Activated CD4-positive, alpha-beta T cell treated with anti-CD3 and anti-CD28 coated beads for 1 hour (primary cell): Measurements from ENCODE around the gene KRTAP10-2.

ENCODE experiments used
- DNase-seq: peaks from one replicate; pipeline ENCODE4 v3.0.0-alpha.2; 2020

KRTAP10-2 gene

DNA sequence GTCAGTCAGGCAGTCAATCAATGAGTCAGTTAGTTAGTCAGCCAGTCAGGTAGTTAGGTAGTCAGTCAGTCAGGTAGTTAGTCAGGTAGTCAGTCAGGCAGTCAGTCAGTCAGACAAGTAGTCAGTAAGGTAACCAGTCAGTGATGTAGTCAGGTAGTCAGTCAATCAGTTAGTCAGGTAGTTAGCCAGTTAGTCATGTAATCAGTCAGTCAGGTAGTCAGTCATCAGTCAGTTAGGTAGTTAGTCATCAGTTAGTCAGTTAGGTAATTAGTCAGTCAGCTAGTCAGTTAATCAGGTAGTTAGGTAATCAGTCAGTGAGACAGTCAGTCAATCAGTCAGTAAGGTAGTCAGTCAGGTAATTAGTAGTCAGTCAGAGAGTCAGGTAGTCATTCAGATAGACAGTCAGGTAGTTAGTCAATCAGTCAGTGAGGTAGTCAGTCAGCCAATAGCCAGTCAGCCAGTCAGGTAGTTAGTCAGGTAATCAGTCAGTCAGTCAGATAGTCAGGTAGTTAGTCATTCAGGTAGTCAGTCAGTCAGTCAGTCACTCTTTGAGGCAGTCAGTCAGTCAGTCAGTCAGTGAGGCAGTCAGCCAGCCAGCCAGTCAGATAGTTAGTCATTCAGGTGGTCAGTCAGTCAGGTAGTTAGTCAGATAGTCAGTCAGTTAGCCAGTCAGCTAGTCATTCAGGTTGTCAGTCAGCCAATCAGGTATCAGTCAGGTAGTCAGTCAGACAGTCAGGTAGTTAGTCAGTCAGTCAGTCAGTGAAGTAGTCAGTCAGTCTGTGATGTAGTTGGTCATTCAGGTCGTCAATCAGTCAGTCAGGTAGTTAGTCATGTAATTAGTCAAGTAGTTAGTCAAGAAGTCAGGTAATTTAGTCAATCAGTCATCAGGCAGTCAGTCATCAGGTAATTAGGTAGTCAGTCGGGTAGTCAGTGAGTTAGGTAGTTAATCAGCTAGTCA, 26.6 kb downstream of the KRTAP10-2 start:
- no peak for DNase-seq

DNA sequence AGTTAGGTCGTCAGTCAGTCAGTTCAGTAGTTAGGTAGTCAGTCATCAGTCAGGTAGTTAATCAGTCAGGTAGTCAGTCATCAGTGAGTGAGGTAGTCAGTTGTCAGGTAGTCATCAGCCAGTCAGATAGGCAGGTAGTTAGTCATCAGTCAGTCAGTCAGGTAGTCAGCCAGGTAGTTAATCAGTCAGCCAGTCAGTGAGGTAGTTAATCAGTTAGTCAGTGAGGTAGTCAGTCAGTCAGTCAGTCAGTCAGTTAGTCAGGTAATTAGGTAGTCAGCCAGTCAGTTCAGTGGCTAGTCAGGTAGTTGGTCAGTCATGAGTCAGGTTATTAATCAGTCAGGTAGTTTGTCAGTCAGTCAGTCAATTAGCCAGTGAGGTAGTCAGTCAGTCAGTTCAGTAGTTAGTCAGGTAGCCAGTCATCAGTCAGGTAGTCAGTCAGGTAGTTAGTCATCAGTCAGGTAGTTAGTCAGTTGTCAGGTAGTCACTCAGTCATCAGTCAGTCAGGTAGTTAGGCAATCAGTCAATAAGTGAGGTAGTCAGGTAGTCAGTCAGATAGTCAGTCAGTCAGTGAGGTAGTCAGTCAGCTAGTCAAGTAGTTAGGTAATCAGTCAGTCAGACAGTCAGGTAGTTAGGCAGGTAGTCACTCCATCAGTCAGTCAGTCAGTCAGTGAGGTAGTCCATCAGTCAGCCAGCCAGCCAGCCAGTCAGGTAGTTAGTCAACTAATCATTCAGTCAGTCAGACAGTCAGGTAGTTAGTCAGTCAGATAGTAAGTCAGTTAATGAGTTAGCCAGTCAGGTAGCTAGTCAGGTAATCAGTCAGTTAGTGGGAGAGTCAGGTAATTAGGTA, 27.5 kb downstream of the KRTAP10-2 start:
- DNase-seq, result no peak

DNA sequence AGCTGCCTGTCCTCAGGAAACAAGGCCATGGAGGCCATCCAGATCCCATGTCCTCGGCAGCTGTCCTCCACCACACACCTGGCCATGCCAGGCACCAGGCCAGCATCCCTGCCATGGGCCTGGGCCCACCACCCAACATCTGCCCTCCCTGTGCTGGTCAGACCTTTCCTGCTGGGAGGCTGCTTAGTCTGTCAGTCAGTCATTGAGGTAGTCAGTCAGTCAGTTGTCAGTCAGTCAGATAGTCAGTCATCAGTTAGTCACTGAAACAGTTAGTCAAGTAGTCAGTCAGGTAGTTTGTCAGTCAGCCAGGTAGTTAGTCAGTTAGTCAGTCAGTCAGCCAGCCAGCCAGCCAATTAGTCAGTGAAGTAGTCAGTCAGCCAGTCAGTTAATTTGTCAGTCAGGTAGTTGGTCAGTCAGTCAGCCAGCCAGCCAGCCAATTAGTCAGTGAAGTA, 28.5 kb downstream of the KRTAP10-2 start:
- DNase-seq, result no peak

DNA sequence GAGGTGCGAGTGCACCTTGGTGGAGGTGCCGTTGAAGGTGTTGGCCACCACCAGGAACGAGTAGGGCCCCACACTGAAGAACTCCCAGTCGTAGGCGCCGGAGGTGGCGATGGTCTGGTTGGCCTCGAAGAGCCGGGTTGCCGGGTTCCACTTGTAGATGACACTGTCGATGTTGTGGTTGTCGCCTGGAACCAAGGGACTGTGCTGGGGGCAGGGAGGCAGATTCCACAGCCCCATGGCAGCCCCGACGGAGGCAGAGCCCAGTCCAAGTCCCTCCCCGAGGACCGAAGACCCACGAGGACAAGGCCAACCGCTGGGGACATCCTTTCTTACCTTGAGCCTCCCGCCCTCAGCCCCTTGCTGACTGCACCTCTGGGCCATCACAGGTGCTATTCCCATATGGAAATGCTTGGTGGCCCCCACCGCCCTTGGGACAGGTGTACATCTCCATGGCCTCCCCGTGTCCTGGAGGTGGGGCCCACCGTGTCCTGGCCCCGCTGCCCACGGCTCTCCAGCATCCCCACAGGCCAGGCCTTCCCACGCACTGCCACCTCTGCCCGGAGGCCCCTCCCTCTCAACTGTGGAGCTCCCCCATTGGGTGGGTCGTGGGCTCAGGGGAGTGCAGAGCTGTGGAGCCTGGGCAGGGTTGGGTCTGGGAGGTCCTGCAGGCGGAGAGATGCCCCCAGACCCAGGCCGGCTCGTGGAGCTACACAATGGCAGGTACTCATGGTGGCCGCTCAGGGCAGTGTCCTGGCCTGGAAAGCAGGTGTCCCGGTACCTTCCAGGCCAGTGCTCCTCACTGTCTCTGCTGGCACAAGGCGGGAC, 29.2 kb downstream of the KRTAP10-2 start:
- DNase-seq, result no peak

DNA sequence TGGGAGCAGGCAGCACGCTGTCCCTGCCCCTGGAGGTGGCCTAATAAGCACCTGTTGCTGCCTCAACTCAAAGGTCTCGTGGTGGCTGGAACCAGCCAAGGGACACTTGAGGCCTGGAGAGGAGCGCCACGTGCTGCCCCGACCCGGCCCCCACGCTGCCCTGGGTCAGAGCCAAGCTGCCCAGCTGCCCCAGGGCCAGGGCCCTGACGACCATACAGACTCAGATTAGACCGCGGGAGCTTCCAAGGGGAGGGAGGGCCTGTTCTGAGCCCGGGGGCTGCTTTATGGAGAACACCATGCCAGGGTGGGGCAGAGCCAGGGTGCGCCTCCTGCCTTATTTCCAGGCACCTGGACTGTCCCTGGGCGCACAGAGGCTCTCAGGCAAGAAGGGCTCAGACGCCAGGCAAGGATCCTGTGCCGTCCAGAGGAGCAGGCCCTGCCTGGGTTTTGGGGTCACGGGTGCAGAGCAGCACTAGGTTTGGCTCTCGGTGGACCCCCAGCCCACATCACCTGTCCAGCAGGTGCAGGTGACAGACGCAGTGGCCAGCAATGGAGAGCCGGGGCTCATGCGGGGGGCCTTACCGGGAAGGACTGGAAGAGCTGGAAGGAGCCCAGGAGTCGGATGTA, 29.9 kb downstream of the KRTAP10-2 start:
- no peak for DNase-seq

DNA sequence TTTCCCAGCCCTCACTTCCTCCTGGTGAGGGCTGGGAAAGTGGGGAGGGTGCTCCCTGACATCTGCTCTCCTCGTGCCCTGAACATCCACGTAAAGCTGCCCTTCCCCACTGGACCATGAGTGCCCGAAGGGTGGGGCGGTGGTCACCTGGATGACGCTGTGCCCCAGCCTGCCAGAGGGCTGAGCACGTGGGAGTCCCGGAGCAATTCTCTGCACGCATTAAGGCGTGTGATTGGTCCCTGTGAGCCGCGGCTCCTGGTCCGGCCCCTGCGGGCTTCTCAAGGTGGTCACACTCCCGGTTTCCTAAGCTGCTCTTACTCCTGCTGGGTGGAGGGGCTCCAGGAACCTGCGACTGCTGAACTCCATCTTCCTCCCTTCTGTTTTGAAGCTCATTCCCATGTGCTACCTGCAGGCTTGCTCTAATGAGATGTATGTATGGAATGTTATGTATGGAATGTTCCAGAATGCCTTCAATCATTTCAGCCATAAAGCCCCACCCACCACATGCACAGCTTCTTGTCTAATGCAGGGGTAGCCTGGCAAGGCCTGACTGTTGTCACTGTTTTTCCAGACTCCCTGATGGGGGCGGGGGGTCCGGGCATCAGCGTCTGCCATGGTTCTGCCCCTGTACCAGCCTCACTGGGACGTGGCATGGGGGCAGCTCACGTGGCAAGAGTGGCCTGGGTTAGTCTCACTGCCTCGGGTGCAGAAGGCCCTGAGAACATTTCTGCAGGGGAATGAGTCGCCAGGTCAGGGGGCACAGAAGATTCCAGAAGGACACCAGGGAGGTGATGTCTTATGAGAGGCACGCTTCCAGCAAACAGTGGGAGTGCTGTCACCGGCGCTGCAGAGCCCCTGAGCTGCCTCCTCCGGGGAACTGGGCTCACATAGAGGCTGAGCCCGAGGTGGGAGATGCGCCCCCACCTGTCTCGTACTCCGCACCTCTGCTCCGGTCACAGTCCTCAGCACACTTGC, 30.7 kb downstream of the KRTAP10-2 start:
- no peak for DNase-seq

DNA sequence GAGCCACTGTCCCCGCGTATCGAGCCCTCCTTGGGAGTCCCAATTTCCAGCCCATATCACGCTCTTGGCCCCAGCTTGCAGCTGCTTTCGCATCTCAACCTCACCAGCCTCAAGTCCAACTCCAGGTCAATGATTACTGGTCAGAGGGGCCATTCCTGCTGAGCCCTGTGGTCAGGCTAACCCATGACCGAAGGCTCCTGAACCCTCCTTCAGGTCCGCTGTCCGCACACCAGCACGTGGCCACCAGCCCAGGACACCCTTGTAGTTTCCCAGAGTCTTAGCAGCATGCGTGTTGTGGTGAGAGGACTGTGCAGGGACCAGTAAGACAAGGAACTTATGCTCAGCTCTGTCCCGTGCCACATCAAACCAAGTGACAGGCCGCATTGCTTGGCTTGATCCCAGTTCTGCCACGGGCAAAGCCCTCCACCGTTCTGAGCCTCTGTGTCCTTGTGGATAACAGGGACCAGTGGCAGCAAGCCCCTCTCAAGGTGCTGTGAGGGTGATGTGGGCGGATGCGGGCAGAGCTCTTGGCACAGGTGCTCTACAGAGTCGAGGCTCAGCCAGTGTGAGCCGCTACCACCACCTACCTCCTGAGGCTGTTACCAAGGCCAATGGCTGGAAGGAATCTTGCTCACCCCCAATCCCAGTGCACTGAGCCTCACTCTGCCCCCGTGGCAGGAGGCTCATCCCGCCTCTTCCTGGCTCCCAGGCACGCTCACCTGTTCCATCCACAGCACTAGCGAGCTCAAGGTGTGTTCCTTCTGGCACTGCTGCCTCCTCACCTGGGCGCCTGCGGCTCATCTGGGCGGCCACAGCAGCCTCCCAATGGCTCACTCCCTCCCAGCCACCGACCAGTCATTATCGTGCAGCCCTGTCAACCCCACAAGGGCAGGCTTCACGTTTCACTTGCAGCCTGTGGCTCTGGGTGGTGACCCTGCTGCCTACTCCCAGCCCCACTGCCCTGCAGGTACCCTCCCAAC, 31.7 kb downstream of the KRTAP10-2 start:
- no peak for DNase-seq

DNA sequence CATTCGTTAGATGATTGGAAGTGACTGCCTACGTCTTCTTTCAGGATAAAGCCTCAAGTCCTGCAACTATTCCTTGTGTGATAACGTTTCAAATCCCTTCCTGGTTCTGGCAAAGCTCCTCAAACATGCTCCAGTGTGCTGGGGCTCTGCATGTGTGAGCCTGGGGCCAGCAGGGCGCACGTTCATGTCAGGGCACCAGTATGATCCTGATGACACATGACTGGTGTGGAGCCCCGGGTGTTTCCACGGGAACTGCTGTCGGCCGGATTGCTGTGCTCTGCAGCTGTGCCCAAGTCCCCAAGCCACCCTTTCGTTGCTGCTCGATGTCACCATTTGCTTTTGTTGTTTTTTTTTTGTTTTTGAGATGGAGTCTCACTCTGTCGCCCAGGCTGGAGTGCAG, 32.6 kb downstream of the KRTAP10-2 start:
- DNase-seq, result no peak

DNA sequence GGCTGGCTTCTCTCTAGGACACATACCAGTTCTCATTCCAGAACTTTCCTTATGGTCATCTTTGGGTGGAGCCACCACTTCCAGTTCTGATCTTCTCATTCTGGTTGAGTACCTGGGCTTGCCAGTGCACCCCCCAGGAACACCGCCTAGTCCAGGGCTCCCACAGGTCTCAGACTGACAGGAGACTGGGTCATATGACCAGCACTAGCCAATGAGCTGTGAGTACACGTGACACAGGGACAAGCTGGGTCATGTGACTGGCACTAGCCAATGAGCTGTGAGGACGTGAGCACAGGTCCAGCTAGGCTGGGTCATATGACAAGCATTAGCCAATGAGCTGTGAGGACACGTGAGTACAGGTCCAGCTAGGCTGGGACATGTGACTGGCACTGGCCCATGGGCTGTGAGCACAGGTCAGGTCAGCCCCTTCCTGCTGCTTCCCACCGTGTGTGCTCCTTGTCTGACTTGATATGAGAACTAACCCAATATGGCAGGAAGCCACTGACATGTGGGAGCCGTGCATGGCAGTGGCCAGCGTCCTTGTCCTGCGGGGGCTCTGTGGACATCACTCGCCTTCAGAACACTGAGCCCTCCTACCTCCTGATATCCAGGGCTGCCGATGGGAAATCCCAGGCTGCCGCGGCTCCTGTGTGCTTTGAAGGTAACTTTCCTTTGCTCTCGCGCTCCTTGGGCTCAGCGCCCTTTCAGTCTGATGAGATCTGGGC, 34.0 kb downstream of the KRTAP10-2 start:
- no peak for DNase-seq

DNA sequence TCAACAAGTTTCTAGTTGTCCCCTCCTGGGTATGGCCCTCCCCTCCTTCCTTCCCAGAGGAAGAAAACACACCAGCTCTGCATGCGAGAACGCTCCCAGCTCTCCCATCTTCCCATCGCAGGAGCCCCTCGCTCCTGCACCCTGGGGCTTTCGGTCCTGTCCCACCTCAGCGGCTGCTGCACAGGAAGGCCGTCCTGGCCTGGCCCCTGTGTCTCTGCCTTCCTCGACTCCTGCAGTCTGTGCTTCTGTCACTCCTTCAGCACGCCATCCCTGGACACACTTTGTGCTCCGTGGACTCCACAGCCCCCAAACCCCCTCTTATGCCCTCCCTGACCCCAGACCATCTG, 34.5 kb downstream of the KRTAP10-2 start:
- DNase-seq, result no peak

DNA sequence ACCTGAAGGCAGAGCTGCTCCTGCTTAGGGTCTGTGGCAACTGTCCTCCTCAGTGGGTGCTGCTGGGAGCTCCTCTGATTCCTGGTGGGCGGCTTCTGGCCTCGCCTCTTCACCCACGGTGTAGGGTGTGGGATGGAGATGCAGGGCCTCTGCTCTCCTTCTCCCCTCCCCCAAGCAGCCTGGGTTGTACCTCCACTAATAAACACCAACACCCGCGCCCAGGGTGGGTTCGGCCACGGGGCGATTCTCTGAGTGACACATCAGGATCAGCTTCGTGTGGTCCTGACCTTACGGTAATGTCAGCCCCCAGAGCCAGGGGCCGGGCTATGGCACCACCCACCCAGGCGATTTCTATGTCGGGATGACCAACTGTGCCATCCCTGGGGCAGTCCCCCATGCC, 35.0 kb downstream of the KRTAP10-2 start:
- DNase-seq, result no peak

DNA sequence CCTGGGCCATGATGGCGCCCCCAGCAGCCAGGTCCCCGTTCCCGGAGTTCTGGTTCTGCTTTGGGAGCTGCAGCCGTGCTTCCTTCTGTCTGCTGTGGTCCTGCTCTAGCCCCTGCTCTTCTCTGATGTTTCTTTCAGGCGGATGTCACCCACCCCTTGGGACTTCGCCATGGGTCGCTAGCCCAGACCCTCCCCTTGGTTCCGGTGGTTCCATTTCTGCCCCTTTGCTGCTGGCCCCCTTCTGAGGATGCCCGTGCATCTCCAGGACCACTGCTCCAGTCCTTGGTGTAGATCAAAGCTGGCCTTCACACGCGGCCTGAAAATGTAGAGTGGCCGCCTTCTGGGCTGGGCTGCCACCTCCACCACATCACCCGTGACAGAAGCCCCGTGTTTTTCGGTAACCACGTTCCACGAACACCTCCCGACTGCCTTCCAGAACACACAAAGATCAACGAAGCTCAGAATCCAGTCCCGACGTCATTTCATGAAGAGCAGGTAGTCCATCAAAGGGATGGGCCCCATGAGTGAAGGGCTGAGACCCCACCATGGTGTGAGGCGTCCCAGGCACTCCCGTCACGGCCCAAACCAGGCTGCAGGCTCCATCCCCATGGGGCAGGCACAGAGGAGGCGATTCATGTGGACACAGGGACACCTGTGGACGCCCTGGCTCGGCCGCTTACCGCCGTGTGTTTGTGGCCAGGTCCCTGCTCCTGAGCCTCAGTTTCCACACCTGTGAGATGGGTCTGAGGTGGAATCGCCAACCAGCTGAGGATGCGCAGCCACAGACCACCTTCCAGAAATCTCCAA, 35.7 kb downstream of the KRTAP10-2 start:
- DNase-seq, result no peak

DNA sequence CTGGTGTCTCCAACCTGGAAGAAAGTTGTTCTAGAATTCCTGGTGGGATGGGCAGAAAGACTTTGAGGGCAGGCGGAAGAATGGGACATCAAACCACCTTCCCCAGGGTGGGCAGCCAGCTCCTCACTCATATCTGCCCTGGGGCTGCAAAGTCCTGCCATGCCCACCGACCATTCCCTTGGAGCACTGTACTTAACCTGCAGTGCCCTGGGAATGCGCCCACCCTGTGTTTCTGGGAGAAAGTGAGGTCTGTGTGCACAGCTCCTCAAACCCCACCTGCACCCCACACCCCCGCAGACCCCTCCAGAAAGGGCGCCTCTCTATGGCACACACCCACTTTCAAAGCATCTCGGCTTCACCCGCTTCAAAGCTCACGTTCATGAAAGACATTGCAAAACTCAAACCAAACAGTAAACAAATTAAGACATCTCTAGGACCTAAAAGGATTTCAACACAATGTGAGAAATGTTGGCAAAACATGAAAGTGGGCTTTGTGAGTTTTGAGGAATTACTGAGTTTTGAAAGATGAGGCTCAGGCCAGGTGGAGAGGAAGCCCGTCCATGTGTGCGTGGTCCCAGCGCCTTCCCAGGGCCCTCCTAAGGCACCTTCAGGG, 36.5 kb downstream of the KRTAP10-2 start:
- no peak for DNase-seq

DNA sequence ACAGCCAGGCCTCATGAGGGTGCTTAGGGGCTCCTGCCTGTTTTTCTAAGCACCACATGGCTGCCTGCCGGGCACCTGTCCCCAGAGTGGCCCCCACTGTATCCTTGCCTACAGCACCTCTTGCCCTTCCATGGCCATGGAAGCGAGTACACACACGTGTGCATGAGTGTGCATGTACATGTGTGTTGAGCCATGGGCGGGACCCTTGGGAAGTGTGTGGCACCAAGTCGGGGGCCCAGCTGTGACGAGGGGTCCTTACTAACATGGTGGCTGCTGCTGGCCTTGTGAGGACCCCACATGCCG, 37.1 kb downstream of the KRTAP10-2 start:
- DNase-seq, result no peak

DNA sequence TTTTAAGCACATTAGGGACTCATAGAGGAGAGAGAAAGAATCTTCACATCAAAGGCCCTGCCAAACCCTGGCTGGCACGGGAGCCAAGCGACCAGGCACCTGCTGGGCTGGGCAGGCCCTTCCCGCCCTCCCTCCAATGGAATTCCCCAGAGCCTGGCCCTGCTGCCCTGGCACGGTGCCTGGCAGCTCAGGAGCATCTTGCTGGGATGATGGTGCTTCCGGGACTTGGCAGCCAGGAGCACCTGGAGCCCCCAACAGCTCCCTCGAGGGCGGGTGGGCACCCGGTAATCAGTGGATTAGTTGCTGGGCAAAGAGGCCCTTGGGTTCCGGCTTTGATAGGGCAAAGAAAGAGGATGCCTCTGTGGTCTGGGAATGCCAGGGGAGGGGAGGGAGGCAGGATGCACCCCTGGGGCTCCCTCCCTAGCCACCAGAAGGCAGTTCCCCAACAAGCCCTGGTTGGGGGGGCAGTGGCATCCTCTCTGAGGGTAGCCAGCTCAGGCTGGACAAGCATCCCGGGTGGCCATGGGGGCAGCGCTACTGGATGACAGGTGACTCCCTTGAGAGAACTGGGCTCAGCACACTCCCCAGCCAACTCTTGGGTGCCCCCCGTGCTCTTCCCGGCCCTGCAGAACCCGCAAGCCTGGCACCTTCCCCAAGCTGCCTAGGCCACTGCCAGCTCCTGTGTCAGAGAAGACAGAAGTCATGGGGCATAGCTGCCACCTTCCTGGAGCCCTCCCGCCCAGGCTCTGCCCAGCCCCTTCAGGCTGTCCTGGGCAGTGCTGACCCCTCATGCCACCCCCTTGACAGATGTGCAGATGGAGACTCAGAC, 37.7 kb downstream of the KRTAP10-2 start:
- DNase-seq, result no peak

DNA sequence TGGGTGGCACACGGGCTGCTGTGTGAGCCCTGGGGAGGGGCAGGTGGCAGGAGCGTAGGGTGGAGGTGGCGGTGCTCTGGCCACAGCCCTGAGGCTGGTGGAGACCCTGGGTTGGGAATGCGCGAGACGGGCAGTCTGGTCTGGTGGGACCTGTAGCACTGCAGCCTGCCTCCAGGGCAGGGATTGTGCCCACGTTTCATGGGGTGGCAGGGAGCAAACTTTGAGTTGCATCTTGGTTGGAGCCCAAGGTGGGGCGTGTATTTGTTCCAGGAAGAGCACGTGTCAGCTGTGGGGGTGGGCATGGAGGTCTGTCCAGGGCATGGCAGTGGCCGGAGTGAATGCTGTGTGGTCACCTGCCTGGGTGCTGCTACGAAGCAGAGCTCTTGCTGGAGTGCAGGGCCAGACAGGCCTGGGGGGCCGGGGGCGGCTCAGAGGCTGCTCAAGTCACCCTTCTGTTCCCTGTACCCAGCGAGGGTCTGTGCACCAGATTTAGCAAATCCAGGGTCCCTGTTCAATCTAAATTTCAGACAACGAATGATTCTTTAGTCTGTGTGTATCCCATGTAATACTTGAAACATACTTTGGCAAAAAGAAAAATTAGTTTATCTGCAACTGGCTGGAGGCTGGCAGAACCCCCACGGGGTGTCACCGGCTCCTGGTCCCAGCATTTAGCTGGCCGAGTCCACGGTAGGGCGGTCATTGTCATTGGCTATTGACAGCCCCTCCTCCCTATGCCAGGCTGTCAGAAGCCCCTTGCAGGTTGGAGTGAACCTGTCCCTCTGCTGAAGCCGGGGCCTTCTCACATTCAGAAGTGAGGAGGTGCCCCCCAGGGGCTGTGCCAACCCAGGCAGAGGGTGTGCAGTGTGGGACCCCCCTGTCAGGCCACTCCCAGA, 38.6 kb downstream of the KRTAP10-2 start:
- DNase-seq, result no peak
